ENCODE results near the gene STK39. TPM values are rescaled to one million over a fixed set of nuclear protein-coding genes. Genes with fewer than 3 reads are reported as not detected.

Gene STK39
- total RNA-seq, 2 experiments from 2014 or later = 26.5 to 27.7 TPM

GRCh38 chr2:167955264-167955906 is 292.0 kb downstream of the STK39 start:
- ChIA-PET CTCF (no interaction called here), POLR2A (no interaction called here)

- ChIA-PET CTCF (no interaction called here), POLR2A (no interaction called here)
Measured at GRCh38 chr2:167954495-167954894, 292.9 kb downstream of the STK39 start.

GRCh38 chr2:167953776-167954175 is 293.6 kb downstream of the STK39 start:
- POLR2A ChIA-PET = no interaction called here
- CTCF ChIA-PET = no interaction called here

DNA sequence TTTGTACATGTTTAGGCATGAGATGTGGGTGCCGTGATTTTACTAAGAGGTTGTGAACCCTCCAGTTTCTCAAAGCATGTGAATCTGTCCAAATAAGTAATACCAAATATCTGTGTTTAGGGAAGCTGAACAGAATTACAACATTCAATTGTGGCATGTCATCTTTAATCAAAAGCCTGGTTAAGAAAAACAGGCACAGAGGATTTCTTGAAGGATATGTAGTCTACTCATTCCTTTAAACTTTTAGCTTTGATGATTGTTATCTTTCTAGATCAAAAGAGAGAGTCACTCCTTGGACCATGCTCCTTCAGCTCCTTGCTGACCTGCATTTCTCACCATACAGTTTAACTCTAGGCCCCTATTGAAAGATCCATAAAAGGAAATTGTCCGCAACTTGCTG is 296.8 kb downstream of the STK39 start:
- CTCF ChIA-PET = no interaction called here

GRCh38 chr2:167946441-167946841 is 301.0 kb downstream of the STK39 start:
- POLR2A ChIA-PET = no interaction called here
- CTCF ChIA-PET = no interaction called here

More for the DNA sequence above, 296.8 kb downstream of the STK39 start:
- POLR2A ChIA-PET = no interaction called here

DNA sequence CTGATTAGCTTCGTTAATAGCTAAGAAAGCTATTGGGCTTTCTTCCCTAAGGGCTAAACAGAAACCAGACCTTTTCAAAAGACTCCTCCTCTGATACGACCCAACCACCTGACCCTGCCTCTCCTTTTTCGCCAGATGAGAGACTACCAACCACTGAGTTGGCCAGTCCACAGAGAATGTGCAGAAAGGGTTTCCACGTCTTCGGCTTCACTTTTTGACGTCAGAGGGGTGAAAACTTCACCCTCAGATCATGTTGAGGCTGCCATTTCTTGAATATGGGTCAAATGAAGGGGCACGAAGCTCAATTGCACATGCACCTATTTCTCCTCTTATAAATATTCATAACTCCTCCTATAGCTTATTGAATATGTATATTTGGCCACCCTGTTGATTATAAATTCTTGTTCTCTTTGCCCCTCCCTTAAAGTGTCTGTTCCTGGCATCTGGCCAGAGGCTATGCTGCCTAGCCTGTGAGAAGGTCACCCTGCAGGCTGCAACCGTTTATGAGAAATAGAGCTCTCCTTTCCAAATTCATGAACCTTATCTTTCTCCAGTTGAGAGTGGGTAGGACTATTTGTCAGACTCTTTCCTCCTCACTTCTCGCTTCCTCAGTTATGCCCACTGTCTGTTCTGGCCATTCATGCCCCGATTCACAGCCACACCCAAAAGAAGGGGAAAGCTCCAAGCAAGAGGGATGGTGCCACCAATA is 301.6 kb downstream of the STK39 start:
- CTCF ChIA-PET = no interaction called here
- POLR2A ChIA-PET = no interaction called here

DNA sequence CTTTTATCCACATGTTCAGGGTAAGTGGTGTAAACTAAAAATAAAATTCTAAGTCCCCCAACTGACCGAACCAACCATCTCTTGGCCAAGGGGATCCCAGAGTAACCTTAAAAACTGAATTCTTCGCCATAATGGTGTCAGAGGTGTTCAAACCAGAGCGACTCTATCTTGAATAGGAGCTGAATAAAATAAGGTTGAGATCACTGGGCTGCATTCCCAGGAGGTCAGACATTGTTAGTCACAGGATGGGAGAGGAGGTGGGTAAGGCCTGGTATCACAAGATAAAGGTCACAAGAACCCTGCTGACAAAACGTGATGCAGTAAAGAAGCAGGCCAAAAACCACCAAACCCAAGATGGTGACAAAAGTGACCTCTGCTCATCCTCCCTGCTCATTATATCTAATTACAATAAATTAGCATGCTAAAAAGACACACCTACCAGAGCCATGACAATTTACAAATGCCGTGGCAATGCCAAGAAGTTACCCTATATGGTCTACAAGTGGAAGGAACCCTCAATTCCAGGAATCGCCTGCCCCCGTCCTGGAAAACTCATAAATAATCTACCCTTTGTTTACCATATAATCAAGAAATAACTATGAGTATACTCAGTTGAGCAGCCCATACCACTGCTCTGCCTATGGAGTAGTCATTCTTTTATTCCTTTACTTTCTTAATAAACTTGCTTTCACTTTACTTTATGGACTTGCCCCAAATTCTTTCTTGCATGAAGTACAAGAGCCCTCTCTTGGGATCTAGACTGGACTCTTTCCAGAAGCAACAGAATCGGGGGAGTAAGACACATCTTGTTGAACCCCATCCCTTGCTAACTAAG is 302.4 kb downstream of the STK39 start:
- POLR2A ChIA-PET = no interaction called here
- CTCF ChIA-PET = no interaction called here

DNA sequence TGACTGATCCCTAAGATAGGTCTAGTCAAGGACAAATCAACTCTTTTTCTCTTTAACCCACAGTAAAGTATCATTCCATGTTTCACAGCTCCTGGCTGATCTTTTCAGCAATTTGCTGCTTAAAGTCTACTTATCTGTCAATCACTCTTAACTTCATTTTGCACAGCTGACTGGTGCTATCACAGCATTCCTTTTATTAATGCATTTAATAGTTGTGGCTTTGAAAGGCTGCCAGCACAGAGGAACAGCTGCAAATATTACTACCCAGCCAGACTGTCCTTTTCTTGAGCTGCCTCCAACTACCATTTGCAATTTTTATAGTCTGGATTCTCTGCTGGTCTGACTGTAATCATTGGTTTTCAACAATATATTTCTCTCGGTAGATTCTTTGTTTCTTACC is 303.5 kb downstream of the STK39 start:
- CTCF ChIA-PET = no interaction called here
- POLR2A ChIA-PET = no interaction called here

DNA sequence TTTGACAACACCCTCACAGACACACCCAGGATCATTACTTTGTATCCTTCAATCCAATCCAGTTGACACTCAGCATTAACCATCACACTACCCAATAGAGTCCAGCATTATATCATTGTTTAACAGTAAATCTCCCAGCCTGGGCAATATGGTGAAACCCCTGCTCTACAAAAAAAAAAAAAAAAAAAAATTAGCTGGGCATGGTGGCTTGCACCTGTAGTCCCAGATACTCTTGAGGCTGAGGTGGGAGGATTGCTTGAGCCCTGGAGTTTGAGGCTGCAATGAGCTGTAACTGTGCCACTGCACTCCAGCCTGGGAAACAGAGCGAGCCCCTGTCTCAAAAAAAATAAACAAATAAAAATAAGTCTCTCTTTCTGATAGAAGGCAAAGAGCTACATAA is 304.0 kb downstream of the STK39 start:
- CTCF ChIA-PET = no interaction called here
- POLR2A ChIA-PET = no interaction called here

- ChIA-PET POLR2A (no interaction called here), CTCF (no interaction called here)
Measured at GRCh38 chr2:167942366-167943081, 304.9 kb downstream of the STK39 start.

DNA sequence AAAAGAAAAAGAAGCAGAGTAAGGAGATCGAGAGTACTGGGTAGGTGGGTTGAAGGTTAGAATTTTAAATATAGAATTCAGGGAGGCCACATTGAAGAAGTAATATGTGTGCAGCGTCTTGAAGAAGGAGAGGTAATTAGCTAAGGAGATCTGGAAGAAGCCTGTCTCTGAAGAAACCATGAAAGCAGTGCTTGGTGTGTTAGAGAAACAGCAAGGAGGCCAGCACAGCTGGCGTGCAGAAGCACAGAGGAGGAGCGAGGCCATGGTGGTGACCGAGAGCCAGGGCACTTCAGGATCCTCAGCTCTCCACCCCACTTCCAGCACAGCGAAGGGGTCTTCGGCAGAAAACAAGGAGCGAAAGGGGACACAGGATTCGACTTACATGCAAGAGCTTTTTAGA is 305.8 kb downstream of the STK39 start:
- ChIA-PET POLR2A (no interaction called here), CTCF (no interaction called here)

GRCh38 chr2:167940734-167941507 is 306.5 kb downstream of the STK39 start:
- ChIA-PET POLR2A (no interaction called here), CTCF (no interaction called here)

DNA sequence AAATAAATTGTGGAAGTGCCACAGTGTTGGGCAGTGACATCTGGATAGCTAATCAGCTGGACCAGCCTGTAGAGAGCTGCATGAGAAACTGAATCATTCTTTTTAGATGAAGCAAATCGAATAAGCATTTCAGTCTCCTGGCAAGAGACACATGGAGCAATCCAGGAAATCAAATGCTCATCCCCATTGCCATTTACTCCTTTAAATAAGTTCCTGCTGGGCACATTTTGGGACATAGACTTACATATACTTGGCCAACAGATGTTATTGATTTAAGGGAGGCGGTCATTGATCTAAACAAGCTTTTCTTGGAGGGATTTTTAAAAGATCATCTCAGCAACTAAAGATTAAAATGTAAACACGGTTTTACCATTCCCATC is 307.1 kb downstream of the STK39 start:
- CTCF ChIA-PET = no interaction called here
- POLR2A ChIA-PET = no interaction called here

GRCh38 chr2:167939514-167940345 is 307.7 kb downstream of the STK39 start:
- ChIA-PET CTCF (no interaction called here), POLR2A (no interaction called here)

DNA sequence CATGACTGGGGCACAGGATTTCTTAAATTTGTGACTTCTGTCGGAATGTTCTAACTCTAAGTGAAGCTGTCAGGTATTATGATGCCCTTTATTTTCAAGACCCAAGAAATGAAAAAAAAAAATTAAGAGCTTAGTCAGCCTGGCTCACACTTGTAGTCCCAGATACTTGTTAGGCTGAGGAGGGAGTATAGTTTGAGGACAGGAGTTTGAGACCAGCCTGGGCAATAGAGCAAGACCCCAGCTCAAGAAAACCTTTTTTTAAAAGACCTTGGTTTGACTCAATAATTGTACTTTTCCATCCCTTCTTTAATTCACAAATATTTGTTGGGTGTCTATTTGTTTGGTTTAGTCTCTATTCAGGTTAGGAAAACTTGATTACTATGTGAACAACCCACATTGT is 310.0 kb downstream of the STK39 start:
- POLR2A ChIA-PET = interaction anchor here (0.7 kb wide), 1 partner anchor 80 kb away, joined by 3 read pairs; no protein-coding TSS in a partner anchor
- CTCF ChIA-PET = no interaction called here

GRCh38 chr2:167935803-167936110 is 311.6 kb downstream of the STK39 start:
- ChIA-PET POLR2A (no interaction called here), CTCF (no interaction called here)

DNA sequence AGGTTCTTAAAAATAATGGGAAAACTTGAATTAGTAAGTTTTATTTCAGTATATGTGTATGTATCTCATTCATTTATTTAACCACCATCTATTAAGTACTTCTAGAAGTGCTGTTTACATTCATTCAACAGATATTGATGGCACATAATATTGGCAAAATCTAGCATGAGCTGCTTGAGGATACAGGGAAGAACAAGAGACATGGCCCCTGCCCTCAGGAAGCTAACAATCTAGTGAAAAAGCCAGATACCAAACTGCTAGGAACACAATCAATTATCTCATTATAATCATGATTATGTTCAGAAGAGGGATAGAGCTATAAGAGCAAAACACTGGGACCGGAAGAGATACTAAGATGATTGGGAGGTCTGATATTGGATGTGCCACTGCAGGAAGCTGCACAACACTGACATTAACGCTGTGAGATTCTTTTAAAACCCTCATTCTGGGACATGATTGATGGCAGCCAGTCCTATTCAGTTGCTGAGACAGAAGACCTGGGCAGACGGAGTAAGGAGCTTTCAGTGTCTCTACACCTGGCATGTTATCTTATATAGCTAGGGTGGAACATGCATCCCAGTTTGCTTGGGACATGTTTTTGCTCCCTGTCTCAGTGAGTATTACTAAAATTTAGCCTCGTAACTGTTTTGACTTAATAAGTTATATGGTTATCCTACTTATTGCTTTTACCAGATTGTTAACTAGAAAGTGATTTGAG is 314.1 kb downstream of the STK39 start:
- CTCF ChIA-PET = interaction anchor here (0.6 kb wide), 1 partner anchor 189 kb away, joined by 3 read pairs; no protein-coding TSS in a partner anchor
- POLR2A ChIA-PET = no interaction called here

DNA sequence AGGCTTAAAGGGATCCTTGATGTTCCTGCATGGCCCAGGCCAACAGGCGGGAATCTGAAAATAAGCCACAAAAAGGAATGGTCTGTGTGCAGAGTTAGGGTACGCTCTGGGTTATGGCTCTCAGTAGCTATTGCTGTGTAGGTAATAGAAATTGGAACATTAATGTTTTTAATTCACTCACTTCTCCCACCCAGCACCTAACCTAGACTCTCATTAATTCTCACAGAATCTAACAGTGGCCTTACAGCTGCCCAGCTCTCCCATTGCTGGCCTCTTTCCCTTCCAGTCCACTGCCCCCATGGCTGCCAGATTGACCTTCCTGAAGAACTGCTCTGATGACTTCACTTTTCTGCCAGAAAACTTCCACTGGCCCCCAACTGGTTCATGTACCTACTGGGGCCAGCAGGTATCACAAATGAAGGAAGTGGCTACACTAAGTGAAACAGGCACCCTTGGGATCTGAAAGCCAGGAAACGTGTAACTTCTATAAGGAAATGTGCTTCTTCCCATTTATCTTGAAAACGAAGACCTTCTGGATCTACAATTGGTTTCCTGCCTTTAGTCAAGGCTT is 315.2 kb downstream of the STK39 start:
- ChIA-PET POLR2A (no interaction called here), CTCF (no interaction called here)
